HEK293 (cell line): ENCODE measurements around the gene EIF4E.

Source experiments
- CTCF ChIA-PET: fragments of 350-600 bp; formaldehyde crosslinking; extraction: SDS; loops from one replicate; lab custom pipeline; 2021; ENCODE audit warnings: antibody characterized with exemption; lab: Yijun Ruan, JAX
- POLR2A ChIA-PET: fragments of 300-600 bp; formaldehyde crosslinking; extraction: SDS; loops from one replicate; lab custom pipeline; 2020; ENCODE audit warnings: antibody characterized with exemption, inconsistent platforms; lab: Yijun Ruan, JAX
- H3K27ac ChIP-seq: fragments of 200-500 bp; sonication (Bioruptor generic); 2 replicates; pipeline ENCODE4 v1.5.1; 2014; ENCODE audit warnings: low read depth, low read length, control low read depth, inconsistent platforms; ENCODE audit errors: extremely low read depth
- H3K36me3 ChIP-seq, 2 experiments: fragments of 200-500 bp in 1 of 2; sonication (Bioruptor generic) in 1 of 2; 1 replicate in 1 of 2; 2 replicates in 1 of 2; pipeline ENCODE4 v1.5.1; 2014 to 2017; ENCODE audit warnings: inconsistent platforms in 2 of 2, low read length in 2 of 2; ENCODE audit not compliant: control insufficient read depth in 2 of 2, insufficient read depth in 1 of 2
- H3K4me1 ChIP-seq: fragments of 200-500 bp; sonication (Bioruptor generic); 2 replicates; pipeline ENCODE4 v1.5.1; 2014; ENCODE audit warnings: mild to moderate bottlenecking, low read length, inconsistent platforms; ENCODE audit not compliant: control insufficient read depth, insufficient read depth
- H3K4me3 ChIP-seq: 2 replicates; pipeline ENCODE4 v1.5.1; 2011; ENCODE audit warnings: low read depth, mild to moderate bottlenecking, control low read depth, low read length, moderate library complexity
- H3K9me3 ChIP-seq: fragments of 200-500 bp; sonication (Bioruptor generic); 2 replicates; pipeline ENCODE4 v1.5.1; 2014; ENCODE audit warnings: low read depth, low read length, inconsistent platforms; ENCODE audit not compliant: control insufficient read depth, insufficient read depth
- BCL11A ChIP-seq: fragments of 450-650 bp; formaldehyde crosslinking; IDR thresholded peaks from 2 replicates; pipeline ENCODE4 v1.5.1; 2016; ENCODE audit warnings: low read depth, missing biosample characterization, missing genetic modification characterization
- HOXA7 ChIP-seq: sonication (generic); formaldehyde crosslinking; IDR thresholded peaks from 2 replicates; pipeline ENCODE4 v1.8.1; 2022; ENCODE audit warnings: missing genetic modification reagents, borderline replicate concordance
- MYNN ChIP-seq: fragments of 450-650 bp; formaldehyde crosslinking; IDR thresholded peaks from 2 replicates; pipeline ENCODE4 v1.5.1; 2016; ENCODE audit warnings: missing biosample characterization, missing genetic modification characterization, borderline replicate concordance
- RBAK ChIP-seq: fragments of 450-650 bp; formaldehyde crosslinking; IDR thresholded peaks from 2 replicates; pipeline ENCODE4 v1.5.1; 2016; ENCODE audit warnings: missing biosample characterization, missing genetic modification characterization
- ZBTB17 ChIP-seq: fragments of 450-650 bp; formaldehyde crosslinking; IDR thresholded peaks from 2 replicates; pipeline ENCODE4 v1.5.1; 2016; ENCODE audit warnings: missing biosample characterization, missing genetic modification characterization
- ZNF19 ChIP-seq: fragments of 450-650 bp; formaldehyde crosslinking; IDR thresholded peaks from 2 replicates; pipeline ENCODE4; 2016; ENCODE audit warnings: missing biosample characterization, missing genetic modification characterization, low read depth
- ZNF23 ChIP-seq: fragments of 450-650 bp; formaldehyde crosslinking; IDR thresholded peaks from 2 replicates; pipeline ENCODE4 v1.5.1; 2016; ENCODE audit warnings: missing biosample characterization, missing genetic modification characterization, borderline replicate concordance
- ZNF391 ChIP-seq: fragments of 450-650 bp; formaldehyde crosslinking; IDR thresholded peaks from 2 replicates; pipeline ENCODE4 v1.5.1; 2016; ENCODE audit warnings: low read depth, missing biosample characterization, missing genetic modification characterization, borderline replicate concordance
- ZNF530 ChIP-seq: fragments of 450-650 bp; formaldehyde crosslinking; IDR thresholded peaks from 2 replicates; pipeline ENCODE4 v1.5.1; 2016; ENCODE audit warnings: low read depth, missing biosample characterization, missing genetic modification characterization
- ZNF555 ChIP-seq: fragments of 450-650 bp; formaldehyde crosslinking; conservative IDR thresholded peaks from 2 replicates; pipeline ENCODE4 v1.5.1; 2017; ENCODE audit warnings: missing biosample characterization, mild to moderate bottlenecking, missing genetic modification characterization, inconsistent platforms
- ZNF664 ChIP-seq: fragments of 450-650 bp; formaldehyde crosslinking; IDR thresholded peaks from 2 replicates; pipeline ENCODE4 v1.5.1; 2016; ENCODE audit warnings: missing biosample characterization, missing genetic modification characterization
- ZNF747 ChIP-seq: fragments of 450-650 bp; formaldehyde crosslinking; IDR thresholded peaks from 2 replicates; pipeline ENCODE4 v1.5.1; 2016; ENCODE audit warnings: missing biosample characterization, missing genetic modification characterization
- ZNF76 ChIP-seq: fragments of 450-650 bp; formaldehyde crosslinking; IDR thresholded peaks from 2 replicates; pipeline ENCODE4; 2016; ENCODE audit warnings: low read depth, missing biosample characterization, missing genetic modification characterization, borderline replicate concordance
- ZNF777 ChIP-seq: fragments of 450-650 bp; formaldehyde crosslinking; IDR thresholded peaks from 2 replicates; pipeline ENCODE4 v1.5.1; 2017; ENCODE audit warnings: missing biosample characterization, missing genetic modification characterization, borderline replicate concordance
- ZNF785 ChIP-seq: fragments of 450-650 bp; formaldehyde crosslinking; IDR thresholded peaks from 2 replicates; pipeline ENCODE4 v1.5.1; 2016; ENCODE audit warnings: missing biosample characterization, missing genetic modification characterization
- ZSCAN30 ChIP-seq: fragments of 450-650 bp; IDR thresholded peaks from 2 replicates; pipeline ENCODE4 v1.5.1; 2018; ENCODE audit warnings: missing biosample characterization, mild to moderate bottlenecking, missing genetic modification characterization, moderate library complexity
- TF ChIP-seq, protein P1 (sequence below): fragments of 450-650 bp; formaldehyde crosslinking; IDR thresholded peaks from 2 replicates; pipeline ENCODE4 v1.5.1; 2017; ENCODE audit warnings: missing biosample characterization, missing genetic modification characterization
- TF ChIP-seq, protein P2 (sequence below): fragments of 450-650 bp; formaldehyde crosslinking; IDR thresholded peaks from 2 replicates; pipeline ENCODE4 v1.5.1; 2016; ENCODE audit warnings: missing biosample characterization, missing genetic modification characterization, borderline replicate concordance
- TF ChIP-seq, protein P3 (sequence below): fragments of 450-650 bp; formaldehyde crosslinking; IDR thresholded peaks from 2 replicates; pipeline ENCODE4 v1.5.1; 2016; ENCODE audit warnings: missing biosample characterization, missing genetic modification characterization
- TF ChIP-seq, protein P4 (sequence below): fragments of 450-650 bp; formaldehyde crosslinking; IDR thresholded peaks from 2 replicates; pipeline ENCODE4 v1.5.1; 2016; ENCODE audit warnings: missing biosample characterization, missing genetic modification characterization
- TF ChIP-seq, protein P5 (sequence below): fragments of 450-650 bp; formaldehyde crosslinking; IDR thresholded peaks from 2 replicates; pipeline ENCODE4 v1.5.1; 2016; ENCODE audit warnings: missing biosample characterization, missing genetic modification characterization

EIF4E gene

DNA sequence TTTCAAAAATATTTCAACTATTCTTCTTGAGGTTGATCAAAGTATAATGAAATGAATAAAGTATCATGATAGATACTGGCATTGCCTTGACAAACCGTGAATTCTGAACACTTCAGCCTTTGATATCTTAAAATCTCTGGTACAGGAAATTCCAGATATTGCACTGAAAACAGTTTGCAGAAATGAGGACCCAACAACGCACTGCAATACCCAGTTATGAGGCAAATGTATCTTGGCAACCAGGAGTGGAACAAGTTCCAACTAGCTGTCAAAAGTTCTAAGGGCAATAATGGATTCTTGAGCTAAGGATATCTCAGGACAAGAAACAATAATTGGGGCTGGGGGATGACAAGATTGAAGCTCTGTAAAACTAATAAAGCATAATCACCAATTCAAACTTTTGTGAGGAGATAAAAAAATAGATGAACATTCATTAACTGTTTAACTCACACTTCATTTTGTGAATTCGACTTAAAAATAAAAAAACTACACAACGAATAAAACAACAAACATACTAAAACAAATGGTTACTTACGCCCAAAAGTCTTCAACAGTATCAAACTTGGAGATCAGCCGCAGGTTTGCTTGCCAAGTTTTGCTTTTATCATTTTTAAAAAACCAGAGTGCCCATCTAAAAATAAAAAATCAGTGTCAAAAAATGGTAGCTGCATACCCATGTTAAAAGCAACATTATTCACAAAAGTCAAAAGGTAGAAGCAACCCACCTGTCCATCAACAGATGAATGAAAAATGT, 38.1 kb downstream of the EIF4E start:
- H3K4me1 ChIP-seq, result no peaks in the 10 kb centered on the region
- ChIA-PET CTCF (no interaction called here), POLR2A (no interaction called here)

DNA sequence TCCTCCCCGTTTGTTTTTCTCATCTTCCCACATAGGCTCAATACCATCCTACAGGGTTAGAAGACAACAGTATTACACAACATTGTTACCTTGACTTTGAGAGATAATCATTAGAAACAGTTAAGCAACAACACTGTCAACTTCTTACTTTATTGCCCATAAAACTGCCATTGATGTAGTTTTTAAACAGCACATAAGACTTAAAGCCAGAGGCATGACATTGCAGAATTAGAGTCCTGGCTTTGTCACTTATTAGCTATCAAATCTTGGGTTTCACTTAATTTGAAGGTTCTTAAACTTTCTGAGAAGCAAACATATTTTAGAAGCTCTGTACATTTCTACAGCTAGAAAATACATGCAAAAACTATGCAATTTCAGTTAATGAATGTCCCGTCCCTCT, 41.8 kb downstream of the EIF4E start:
- POLR2A ChIA-PET, result no interaction called here
- CTCF ChIA-PET, result no interaction called here
- H3K4me3 ChIP-seq, result no peak overlapping the region
- no peaks in the 10 kb centered on the region for H3K4me1 ChIP-seq
- TF ChIP-seq BCL11A (tag by site-specific recombination), result no peak
- TF ChIP-seq ZNF555, result no peak
- TF ChIP-seq MYNN (tag by site-specific recombination), result no peak
- TF ChIP-seq ZNF785 (tag by site-specific recombination), result no peak
- TF ChIP-seq RBAK, result no peak
- TF ChIP-seq, protein P1, sequence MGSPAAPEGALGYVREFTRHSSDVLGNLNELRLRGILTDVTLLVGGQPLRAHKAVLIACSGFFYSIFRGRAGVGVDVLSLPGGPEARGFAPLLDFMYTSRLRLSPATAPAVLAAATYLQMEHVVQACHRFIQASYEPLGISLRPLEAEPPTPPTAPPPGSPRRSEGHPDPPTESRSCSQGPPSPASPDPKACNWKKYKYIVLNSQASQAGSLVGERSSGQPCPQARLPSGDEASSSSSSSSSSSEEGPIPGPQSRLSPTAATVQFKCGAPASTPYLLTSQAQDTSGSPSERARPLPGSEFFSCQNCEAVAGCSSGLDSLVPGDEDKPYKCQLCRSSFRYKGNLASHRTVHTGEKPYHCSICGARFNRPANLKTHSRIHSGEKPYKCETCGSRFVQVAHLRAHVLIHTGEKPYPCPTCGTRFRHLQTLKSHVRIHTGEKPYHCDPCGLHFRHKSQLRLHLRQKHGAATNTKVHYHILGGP (tag by site-specific recombination), result no peak
- TF ChIP-seq ZNF664 (tag by site-specific recombination), result no peak
- TF ChIP-seq ZSCAN30 (tag by site-specific recombination), result no peak
- TF ChIP-seq ZBTB17, result no peak
- TF ChIP-seq, protein P2, sequence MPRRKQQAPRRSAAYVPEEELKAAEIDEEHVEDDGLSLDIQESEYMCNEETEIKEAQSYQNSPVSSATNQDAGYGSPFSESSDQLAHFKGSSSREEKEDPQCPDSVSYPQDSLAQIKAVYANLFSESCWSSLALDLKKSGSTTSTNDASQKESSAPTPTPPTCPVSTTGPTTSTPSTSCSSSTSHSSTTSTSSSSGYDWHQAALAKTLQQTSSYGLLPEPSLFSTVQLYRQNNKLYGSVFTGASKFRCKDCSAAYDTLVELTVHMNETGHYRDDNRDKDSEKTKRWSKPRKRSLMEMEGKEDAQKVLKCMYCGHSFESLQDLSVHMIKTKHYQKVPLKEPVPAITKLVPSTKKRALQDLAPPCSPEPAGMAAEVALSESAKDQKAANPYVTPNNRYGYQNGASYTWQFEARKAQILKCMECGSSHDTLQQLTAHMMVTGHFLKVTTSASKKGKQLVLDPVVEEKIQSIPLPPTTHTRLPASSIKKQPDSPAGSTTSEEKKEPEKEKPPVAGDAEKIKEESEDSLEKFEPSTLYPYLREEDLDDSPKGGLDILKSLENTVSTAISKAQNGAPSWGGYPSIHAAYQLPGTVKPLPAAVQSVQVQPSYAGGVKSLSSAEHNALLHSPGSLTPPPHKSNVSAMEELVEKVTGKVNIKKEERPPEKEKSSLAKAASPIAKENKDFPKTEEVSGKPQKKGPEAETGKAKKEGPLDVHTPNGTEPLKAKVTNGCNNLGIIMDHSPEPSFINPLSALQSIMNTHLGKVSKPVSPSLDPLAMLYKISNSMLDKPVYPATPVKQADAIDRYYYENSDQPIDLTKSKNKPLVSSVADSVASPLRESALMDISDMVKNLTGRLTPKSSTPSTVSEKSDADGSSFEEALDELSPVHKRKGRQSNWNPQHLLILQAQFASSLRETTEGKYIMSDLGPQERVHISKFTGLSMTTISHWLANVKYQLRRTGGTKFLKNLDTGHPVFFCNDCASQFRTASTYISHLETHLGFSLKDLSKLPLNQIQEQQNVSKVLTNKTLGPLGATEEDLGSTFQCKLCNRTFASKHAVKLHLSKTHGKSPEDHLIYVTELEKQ (tag by site-specific recombination), result no peak
- no peak for TF ChIP-seq ZNF23
- no peak for TF ChIP-seq ZNF19
- TF ChIP-seq, protein P3, sequence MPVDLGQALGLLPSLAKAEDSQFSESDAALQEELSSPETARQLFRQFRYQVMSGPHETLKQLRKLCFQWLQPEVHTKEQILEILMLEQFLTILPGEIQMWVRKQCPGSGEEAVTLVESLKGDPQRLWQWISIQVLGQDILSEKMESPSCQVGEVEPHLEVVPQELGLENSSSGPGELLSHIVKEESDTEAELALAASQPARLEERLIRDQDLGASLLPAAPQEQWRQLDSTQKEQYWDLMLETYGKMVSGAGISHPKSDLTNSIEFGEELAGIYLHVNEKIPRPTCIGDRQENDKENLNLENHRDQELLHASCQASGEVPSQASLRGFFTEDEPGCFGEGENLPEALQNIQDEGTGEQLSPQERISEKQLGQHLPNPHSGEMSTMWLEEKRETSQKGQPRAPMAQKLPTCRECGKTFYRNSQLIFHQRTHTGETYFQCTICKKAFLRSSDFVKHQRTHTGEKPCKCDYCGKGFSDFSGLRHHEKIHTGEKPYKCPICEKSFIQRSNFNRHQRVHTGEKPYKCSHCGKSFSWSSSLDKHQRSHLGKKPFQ (tag by site-specific recombination), result no peak
- TF ChIP-seq ZNF530 (tag by site-specific recombination), result no peak
- TF ChIP-seq ZNF391 (tag by site-specific recombination), result no peak
- TF ChIP-seq HOXA7 (CRISPR knock-in tag), result no peak
- TF ChIP-seq ZNF777 (tag by site-specific recombination), result no peak
- TF ChIP-seq, protein P4, sequence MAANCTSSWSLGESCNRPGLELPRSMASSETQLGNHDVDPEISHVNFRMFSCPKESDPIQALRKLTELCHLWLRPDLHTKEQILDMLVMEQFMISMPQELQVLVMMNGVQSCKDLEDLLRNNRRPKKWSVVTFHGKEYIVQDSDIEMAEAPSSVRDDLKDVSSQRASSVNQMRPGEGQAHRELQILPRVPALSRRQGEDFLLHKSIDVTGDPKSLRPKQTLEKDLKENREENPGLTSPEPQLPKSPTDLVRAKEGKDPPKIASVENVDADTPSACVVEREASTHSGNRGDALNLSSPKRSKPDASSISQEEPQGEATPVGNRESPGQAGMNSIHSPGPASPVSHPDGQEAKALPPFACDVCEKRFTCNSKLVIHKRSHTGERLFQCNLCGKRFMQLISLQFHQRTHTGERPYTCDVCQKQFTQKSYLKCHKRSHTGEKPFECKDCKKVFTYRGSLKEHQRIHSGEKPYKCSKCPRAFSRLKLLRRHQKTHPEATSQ, result no peak
- TF ChIP-seq ZNF747 (tag by site-specific recombination), result no peak
- peaks cover 31 to 70% of the 10 kb centered on the region in 2 experiments for H3K36me3 ChIP-seq
- H3K9me3 ChIP-seq, result no peaks in the 10 kb centered on the region
- no peak overlapping the region for H3K27ac ChIP-seq

More for the DNA sequence above, 38.1 kb downstream of the EIF4E start:
- Histone ChIP-seq H3K36me3 (peaks cover 14 to 66% of the 10 kb centered on the region in 2 experiments), H3K4me3 (no peak overlapping the region), H3K27ac (no peak overlapping the region), H3K9me3 (no peaks in the 10 kb centered on the region)
- TF ChIP-seq ZNF76 (tag by site-specific recombination), result no peak
- TF ChIP-seq, protein P5, sequence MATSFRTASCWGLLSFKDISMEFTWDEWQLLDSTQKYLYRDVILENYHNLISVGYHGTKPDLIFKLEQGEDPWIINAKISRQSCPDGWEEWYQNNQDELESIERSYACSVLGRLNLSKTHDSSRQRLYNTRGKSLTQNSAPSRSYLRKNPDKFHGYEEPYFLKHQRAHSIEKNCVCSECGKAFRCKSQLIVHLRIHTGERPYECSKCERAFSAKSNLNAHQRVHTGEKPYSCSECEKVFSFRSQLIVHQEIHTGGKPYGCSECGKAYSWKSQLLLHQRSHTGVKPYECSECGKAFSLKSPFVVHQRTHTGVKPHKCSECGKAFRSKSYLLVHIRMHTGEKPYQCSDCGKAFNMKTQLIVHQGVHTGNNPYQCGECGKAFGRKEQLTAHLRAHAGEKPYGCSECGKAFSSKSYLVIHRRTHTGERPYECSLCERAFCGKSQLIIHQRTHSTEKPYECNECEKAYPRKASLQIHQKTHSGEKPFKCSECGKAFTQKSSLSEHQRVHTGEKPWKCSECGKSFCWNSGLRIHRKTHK, result no peak
